NCI-H146 (cell line): ENCODE data around the gene XXYLT1.

ENCODE experiments used
- DNase-seq: peaks from one replicate; lab custom pipeline; 2025; lab: John Stamatoyannopoulos, UW

XXYLT1 gene

DNA sequence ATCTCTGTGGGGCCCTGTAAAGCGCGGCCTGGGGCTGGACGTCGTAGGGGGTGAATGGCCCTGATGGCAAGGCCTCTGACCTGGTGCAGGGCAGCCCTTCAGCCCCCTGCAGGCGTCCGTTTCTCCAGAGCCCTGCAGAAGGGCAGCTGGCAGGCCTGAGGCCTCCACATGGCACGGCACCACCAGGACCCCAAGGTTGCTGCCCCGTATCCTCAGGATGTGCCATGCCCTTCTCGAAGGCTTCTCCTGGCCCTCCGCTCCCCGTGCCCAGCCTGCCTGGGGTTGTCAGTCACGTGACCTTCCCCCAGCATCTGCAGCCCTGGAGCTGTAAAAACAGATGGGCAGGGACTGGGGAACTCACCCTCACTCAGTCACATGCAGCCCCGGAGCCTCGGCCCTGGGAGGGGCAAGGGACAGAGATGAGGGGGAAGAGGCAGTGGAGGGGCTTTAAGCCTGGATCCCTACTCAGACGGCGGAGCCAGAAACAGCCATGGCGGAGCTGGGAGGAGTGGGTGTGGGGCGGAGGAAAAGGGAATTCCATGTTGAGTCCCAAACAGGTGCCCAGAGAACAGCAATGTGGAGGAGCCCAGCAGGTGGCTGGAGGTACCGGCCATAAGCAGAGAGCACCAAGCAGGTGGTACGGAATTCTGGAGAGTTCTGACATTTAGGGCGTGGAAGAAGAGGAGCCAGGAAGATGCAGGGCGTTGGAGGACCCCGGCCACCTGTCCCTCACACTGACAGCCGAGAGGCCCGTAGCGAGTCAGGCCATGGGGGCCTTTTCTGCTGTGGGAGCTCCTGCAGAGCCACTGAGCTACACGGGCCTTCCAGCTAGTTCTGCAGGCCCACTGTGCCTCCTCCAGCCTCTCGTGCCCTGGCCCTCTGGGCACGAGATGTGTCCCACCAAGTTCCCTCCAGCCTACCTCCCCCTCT, 193.1 kb downstream of the XXYLT1 start:
- no peak for DNase-seq

DNA sequence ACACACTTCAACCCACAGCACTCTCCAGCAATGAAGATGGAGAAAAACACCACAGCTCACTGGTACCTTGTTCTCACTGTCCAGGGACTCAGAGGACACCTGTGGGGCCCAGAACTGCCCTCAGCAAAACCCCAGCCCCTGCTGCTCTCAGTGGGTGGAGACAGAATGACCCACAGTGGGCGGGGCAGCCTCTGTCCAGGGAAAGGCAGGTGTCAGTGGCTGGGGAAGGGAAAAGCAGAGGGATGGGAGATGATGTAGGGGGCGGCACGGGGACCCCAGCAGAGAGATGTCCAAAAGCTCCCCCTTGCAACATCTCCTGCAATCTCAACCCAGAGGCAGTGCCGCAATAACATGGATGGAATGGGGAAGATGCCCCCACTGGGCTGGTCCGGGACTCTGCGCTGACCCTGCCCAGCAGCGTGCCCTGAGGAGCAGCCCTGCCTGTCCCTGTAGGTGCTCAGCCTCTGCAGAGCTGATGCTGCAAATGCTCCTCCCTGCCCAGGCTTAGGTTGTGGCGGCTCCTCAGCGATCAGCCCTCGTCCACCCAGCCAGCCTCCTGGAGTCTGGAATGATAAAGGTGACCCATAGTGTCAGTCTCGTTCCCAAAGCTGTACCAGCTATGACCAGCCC, 193.9 kb downstream of the XXYLT1 start:
- no peak for DNase-seq

DNA sequence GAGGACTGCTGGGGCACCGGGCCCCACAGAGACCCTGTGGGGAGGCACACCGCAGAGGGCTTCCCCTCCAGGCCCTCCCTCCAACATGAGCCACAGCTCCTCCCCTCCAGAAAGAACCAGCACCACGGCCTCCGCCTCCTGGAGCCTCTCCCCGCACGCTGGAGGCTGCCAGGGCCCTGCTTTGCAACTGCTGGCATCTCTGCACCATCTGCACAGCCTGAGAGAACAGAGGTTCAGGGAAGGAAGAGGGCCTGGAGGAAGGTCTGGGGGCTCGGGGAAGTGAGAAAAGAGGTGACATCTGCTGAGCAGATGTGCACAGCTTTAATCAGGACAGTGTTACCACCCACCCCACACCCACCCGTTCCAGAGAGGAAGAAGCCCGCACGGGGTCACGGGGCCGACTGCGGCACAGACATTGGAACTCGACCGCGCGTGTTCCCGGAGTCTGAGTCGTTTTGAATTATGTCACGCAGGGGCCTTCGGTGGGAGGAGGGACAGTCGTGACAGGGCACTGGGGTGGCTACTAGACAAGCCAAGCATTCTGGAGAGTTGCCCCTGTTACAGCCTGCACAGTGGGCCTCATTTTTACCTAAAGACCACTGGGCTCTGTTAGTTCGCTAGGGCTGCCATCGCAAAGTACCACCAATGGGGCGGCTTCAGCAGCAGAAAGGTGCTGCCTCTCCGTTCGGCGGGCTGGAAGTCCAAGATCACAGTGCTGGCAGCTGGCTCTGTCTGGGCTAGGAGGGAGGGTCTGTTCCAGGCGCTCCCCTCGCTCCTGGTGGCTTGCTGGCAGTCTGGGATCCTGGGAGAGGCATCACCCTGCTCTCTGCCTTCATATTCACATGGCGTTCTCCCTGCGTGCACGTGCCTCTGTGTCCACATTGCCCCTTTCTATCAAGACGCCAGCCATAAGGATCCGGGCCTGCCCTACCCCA, 194.8 kb downstream of the XXYLT1 start:
- no peak for DNase-seq

DNA sequence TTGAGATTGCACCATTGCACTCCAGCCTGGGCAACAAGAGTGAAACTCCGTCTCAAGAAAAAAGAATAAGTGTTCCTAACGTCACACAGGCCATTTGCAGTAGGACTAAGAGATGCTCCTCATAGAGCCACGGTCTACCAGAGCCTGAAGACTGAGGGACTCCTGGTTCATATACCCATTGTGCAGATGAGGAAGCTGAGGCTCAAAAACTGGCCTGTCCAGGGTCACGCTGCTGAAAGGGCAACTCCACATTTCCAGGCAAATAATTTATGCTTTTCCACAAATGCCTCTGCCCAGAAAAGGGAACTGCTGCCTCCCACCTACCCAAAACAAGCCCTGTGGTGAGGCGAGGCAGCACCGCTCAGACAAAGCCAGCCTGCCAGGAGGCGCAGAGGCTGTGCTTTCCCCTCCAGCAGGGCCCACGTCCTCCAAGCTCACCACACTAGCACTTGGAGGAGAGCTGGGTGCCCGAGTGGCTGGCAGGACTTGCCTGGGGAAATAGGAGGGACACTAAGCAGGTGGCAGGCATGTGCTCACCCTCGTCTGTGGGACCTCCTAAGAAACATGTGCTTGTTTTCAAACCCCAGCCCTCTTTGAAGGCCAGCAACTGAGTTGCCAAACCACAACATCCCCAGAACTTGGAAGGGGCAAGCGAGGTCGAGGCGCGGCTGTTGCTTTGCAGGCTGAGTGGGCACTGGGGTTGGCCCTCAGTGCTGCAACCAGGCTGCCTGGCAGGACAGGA, 195.6 kb downstream of the XXYLT1 start:
- no peak for DNase-seq

DNA sequence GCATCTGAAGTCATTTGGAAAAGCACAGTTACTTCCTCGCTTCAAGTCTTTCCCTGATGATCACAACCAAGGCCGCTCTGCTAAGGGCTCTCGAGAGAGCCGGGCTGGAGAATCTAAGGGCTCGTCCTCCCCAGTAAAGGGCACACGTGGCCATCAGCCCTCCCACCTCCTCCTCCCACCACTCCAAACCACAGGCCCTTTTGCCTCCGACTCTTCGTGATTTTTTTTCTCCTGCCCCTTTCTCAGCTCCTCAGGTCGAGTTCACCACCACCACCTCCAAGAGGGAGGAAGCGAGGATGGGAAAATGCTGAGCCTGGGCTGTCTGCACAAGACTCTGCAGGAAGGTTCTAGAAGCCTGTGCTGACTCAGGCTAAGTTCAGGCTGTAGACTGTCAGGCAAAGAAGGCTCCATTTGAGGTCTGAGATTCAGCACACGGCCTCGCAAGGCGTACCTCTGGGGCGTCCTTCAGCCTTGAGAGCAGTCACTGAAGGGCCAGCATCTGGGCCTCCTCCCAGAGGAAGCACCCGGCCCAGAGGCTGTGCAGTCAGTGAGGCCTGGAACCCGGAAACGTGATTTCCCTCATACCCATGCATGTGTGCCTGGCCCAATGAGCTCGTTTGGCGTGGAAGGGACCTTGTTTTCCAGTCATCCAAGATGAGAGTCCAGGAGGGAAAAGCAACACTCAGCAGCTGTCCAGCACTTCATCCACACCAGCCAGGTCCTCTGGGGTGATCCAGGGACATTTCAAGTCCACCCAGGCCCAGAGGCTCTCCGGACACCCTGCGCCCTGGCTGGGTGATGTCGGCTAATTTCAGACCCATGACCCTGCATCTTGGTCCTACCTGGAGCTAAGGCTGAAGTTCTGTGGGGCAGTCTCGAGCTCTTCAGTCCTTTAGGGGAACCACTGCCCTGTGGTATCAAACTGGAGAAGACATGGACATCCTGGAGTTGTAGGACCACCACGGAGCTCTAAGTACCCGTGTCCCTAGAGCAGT, 196.8 kb downstream of the XXYLT1 start:
- no peak for DNase-seq

DNA sequence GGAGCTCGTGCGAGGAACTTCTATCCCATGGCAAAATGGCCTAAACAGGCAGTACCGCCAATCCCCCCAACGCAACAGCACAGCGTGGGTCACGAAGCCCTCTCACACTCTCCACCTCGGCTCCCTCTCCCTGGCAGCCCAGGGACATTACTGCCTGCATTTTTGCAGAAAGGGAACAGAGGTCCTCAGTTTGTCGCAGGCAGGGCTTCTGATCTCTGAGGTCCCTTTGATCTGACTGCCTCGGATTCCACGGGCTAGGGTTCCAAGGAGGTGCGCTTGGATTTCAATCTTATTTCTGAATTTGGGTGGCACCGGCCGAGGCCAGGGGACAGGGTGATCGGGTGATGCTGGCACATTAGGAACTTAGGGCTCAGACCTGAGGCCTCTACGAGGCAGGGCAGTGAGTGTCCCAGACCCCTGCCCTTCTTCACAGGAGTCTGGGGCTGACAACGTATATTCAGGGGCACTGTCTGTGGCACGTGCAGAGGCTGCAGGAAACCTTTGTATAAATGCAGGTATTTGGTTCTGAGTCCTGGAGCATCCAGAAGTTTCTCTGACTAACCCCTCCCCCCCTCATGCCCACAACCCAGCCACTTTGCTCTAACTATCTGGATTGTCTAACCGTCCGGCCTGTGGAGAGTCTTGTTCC, 197.9 kb downstream of the XXYLT1 start:
- no peak for DNase-seq

DNA sequence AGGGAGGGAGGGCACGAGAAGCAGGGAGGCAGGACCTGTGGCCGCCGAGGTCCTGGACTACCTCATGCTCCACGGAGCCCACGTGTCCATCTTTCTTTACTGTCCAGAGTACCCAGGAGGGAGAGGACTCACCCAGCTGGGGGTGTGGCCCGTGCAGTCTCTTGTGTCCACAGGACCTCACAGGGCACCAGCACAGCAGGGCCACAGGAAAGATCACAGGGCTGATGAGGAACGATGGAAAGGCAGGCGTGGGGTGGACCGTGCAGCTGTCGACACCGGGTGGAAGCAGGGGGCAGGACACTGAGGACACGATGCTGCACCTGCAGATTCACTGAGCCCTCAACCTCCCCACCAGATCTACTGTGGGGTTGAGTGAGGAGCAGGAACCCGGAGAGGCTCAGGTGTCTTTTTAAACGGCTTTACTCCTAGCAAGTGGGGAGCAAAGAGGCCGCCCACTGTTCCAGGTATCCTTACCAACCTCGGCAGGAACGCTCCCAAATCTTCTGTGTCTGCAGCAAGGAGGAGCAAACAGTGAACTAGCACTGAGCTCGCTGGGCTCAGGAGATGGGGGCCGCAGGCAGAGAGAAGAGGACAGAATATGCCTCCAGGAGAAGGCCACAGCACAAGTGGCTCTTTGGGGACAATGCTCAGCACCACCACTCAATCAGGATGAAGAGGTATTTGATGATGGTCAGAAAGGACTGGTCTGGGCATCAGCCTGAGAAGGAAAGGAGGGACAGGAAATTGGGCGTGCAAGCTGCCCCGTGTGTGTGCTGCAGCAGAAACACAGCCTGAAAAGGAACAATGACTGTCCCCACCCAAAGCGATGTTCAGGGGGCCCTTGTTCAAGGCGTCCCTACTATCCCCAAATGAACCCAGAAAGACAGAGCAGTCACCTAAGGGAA, 198.8 kb downstream of the XXYLT1 start:
- no peak for DNase-seq

DNA sequence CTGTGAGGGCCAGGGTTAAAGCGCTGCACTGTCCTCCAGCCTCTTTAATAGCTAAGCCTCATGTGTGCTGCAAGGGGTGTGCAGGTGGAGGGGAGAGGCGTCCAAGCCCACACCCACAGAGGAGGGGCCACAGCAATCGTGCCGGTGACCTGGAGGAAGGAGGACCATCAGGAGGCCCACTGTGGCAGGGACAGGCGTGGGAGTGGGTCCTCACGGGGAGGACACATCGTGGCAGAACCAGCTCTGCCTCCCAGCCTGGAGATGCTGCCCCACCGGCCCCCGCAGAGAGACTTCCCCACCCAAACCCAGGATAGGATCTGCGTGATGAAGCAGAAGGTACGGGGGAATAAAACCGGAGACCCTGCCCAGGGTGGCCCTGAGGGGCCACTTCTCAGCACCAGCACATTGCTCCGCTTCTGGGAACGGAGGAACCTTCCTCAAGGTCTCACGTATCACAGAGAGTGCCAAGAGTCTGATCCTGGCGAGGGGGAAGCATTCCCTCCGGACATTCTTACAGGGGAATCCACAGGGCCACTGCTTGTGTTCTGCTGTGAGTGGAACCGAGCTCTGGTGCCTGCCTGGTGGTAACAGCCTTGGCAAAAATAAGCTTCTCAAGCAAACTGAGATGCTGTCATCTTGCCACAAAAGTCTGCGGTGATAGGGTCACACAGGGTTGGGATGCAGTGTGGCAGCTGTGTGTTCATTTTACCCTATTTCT, 199.8 kb downstream of the XXYLT1 start:
- no peak for DNase-seq

DNA sequence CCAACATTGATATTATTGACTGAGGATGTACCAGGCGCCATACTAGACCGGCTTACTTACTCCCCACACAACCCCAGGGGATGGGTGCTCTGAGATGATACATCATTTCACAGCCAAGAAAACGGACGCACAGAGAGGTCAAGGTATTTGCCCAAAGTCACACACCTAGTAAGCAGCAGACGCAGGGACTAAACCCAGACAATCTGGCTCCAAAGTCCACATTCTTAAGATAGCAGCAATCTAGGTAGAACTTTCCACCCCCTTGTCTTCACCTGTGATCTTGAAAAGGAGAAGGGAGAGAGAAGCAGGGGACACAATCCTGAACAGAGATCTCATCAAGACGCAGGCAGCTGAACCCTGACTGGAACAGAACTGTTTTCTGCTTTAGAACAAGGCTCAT, 200.6 kb downstream of the XXYLT1 start:
- DNase-seq, result no peak

DNA sequence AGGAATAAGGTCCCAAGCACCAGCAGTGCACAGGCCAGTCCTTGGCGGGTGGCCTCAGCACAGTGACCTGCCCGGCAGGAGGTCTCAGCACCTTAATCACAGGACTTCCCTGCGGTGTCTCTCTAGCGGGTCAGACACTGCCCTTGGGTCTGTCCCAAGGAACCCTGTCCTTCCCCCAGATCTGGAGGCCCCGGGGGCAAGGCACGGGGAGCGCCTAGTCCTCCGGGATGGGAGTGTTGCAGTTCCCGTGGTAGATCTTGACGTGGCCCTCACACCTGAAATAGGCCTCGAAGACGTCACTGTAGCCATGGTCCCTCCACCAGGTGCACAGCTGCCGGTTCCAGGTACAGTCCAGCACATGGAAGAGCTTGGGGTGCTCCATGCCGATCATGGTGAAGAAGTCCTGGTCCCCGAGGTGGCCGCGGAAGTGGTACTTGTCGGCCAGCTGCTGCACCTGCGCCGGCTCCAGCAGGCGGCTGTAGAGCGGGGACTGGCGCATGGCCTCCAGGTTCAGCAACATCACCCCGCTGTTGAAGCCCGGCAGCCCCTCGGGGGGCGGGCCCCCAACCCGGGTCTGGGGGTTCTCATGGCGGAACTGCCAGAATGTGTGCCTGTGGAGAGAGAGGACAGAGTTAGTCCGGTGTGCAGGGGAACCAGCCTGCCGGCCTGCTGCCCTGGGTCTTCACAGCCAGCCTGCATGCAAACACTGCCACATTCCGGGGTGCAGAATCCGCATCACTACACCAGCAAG, 201.3 kb downstream of the XXYLT1 start:
- DNase-seq, result no peak

DNA sequence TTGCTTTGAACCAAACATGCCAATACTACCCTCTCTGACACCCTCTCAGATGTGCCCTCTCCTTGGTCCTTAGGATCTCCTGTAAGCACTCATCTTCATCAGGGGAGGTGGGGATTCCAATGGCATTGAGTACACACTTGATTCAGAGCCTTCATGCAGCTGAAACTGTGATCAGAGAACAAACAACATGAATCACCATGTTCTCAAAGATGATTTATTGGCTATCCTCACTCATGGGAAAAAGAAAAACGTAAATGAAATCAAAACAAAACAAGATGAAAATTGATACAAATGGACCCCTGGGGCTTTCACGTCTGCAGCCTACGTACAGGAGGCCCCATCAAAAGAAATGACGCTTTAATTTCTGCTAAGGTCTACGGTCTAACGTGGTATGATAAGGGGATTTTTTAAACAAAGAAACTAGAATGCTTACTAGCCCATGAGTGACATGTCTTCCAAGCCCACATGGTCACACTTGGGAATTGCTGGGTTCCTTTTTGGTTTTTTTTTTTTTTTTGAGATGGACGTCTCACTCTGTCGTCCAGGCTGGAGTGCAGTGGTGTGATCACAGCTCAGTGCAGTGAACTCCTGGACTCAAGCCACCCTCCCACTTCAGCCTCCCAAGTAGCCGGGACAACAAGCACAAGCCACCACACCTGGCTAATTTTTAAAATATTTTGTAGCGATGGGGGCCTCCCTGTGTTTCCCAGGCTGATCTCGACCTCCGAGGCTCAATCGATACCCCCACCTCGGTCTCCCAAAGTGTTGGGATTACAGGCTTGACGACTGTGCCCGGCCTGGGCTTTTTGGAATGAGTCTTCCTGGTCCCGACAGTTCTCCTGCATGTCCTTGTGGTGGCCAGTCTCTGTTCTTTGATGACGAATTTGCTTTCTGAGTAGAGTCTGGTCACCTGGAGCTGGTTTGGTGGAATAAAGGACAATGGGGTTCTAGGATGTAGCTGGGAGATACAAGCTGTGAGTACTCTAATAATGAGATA, 202.6 kb downstream of the XXYLT1 start:
- DNase-seq, result no peak

DNA sequence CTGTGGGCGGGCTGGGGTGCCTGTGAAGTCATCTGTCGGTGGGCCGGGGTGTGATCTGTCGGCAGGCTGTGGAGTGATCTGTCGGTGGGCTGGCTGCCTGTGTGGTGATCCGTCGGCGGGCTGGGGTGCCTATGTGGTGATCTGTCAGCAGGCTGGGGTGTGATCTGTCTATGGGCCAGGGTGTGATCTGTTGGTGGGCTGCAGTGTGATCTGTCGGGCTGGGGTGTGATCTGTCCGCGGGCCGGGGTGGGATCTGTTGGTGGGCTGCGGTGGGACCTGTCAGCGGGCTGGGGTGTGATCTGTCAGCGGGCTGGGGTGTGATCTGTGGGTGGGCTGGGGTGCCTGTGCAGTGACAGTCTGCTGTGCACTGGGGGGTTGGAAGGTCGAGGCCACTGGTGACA, 204.5 kb downstream of the XXYLT1 start:
- DNase-seq, result no peak

DNA sequence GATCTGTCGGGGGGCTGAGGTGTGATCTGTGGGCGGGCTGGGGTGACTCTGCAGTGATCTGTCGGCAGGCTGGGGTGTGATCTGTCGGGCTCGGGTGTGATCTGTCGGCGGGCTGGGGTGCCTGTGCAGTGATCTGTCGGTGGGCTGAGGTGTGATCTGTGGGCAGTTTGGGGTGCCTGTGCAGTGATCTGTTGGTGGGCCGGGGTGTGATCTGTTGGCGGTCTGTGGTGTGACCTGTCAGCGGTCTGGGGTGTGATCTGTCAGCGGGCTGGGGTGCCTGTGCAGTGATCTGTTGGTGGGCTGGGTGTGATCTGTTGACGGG, 205.1 kb downstream of the XXYLT1 start:
- no peak for DNase-seq

DNA sequence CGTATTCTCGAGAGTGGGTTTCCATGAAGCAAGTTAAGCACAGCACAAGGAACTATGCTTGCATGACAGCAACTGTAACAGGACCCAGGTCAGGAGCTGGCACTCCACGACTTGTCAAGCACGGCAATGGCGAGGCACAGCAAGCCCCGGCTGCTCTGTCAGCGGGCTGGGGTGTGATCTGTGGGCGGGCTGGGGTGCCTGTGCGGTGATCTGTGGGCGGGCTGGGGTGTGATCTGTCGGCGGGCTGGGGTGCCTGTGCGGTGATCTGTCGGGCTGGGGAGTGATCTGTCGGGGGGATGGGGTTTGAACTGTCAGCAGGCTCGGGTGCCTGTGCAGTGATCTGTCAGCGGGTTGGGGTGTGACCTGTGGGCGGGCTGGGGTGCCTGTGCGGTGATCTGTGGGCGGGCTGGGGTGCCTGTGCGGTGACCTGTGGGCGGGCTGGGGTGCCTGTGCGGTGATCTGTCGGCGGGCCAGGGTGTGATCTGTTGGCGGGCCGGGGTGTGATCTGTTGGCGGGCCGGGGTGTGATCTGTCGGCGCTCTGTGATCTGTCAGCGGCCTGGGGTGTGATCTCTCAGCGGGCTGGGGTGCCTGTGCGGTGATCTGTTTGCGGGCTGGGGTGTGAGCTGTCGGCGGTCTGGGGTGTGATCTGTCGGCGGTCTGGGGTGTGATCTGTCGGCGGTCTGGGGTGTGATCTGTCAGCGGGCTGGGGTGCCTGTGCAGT, 205.7 kb downstream of the XXYLT1 start:
- DNase-seq, result no peak

DNA sequence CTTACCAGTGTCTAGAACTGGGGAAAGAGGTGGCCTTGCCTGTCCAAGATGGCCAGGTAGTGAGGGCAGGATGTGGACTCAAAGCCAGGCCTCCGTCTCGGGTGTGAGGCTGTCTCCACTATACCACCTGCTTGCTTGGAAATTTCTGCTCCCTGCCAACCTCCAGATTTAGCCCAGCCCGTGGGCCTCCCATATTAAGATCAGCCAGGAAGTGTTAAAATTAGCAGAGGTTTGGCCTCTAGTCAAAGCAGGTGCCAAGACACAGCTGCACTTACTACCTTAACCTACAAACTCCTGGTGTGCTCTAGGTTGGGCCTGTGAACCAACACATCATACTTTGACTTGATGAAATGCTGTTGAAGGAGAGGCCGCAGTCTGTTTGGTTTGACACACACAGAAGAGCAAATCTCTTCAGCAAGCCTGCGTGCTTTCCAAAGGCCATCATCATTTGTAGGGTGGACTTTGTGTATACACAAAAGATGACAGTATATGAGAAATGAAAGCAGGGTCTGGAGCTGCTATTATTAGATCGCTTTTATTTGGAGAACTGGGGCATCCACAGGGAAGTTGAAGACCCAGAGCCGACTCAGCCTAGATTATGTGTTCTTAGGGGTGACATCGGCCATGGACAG, 206.5 kb downstream of the XXYLT1 start:
- no peak for DNase-seq
